ENCODE results near the gene LEPROT. TPM values are rescaled to one million over a fixed set of nuclear protein-coding genes. Genes with fewer than 3 reads are reported as not detected.

LEPROT gene
- total and polyA plus RNA-seq, 7 donors = 14.9 to 34.5 (median 22.9) TPM

DNA sequence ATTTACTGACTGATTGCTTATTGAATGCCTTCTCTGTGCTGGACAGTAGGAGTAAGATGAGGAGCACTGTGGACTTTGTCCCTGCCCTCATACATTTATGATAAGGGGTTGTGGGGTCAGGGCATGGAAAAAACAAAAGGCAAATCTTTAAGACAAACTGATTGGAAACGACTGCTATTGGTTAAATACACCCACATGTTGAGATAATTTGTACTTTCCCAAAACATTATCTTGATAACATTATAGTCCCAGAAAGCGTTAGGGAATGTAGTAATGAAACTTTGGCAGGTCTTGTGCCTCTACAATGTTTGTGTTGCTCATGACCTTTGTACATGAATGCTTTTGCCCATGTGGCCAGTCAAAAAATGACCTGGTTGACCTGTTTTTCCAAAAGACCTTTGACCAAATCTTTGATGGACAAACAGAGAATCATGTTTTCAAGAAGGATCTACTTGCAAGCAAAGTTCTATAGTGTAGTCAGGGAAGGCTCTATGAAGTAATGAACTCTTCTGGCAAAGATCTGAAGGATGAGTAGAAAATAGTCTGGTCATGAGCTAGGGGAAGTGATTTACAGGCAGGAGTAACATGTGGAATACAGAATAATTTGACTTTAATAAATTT is 50.9 kb downstream of the LEPROT start:
- peak in 3 of 4 donors; percentile 25 to 36 (median 30) for ATAC-seq
- Histone ChIP-seq H3K27me3 (ENCODE audit: insufficient read depth in 3 of 3, low read length in 2 of 3) (no peaks in the 10 kb centered on the region), H3K4me1 (peaks cover 5% of the 10 kb centered on the region), H3K4me3 (no peak overlapping the region), H3K36me3 (ENCODE audit: insufficient read depth in 1 of 2, low read depth in 1 of 2) (no peaks in the 10 kb centered on the region), H3K27ac (no peak overlapping the region), H3K9me3 (no peaks in the 10 kb centered on the region)
- no peak for TF ChIP-seq CTCF (IDR thresholded peaks at IDR 0.05)
- no peak for DNase-seq
- intact Hi-C loops (cut with DNase I) = no loop called here
- WGBS, 3 donors = 30 to 69% (median 58%) methylated on average over 2 of the region's 2 CpGs

- 39 to 64% (median 41%) methylated on average over 4 of the region's 4 CpGs for WGBS, 3 donors
- H3K27me3 ChIP-seq (ENCODE audit: insufficient read depth in 3 of 3, low read length in 2 of 3) = no peaks in the 10 kb centered on the region
- ATAC-seq = peak; percentile 25 to 77 (median 58)
- no peak overlapping the region for H3K4me3 ChIP-seq
- H3K4me1 ChIP-seq = peaks cover 5% of the 10 kb centered on the region
- no peak for TF ChIP-seq CTCF (IDR thresholded peaks at IDR 0.05)
- H3K27ac ChIP-seq = no peak overlapping the region
- no peaks in the 10 kb centered on the region for H3K9me3 ChIP-seq
- DNase-seq = no peak
- no peaks in the 10 kb centered on the region for H3K36me3 ChIP-seq (ENCODE audit: insufficient read depth in 1 of 2, low read depth in 1 of 2)
- intact Hi-C loops (cut with DNase I) = no loop called here
Measured at GRCh38 chr1:65471861-65472332, 51.4 kb downstream of the LEPROT start.

- Histone ChIP-seq H3K27me3 (ENCODE audit: insufficient read depth in 3 of 3, low read length in 2 of 3) (no peaks in the 10 kb centered on the region), H3K4me1 (no peaks in the 10 kb centered on the region), H3K4me3 (no peak overlapping the region), H3K9me3 (no peaks in the 10 kb centered on the region), H3K27ac (no peak overlapping the region), H3K36me3 (ENCODE audit: insufficient read depth in 1 of 2, low read depth in 1 of 2) (no peaks in the 10 kb centered on the region)
- ATAC-seq = no peak
- TF ChIP-seq CTCF (IDR thresholded peaks at IDR 0.05) = no peak
- intact Hi-C loops (cut with DNase I) = loop anchor here in 1 of 2 donors (5.0 kb wide), 1 partner anchor 51 kb away; no protein-coding TSS in a partner anchor
- no peak for DNase-seq
- 23 to 62% (median 27%) methylated on average over 3 of the region's 3 CpGs for WGBS, 3 donors
Measured at GRCh38 chr1:65476327-65476726, 55.9 kb downstream of the LEPROT start.

DNA sequence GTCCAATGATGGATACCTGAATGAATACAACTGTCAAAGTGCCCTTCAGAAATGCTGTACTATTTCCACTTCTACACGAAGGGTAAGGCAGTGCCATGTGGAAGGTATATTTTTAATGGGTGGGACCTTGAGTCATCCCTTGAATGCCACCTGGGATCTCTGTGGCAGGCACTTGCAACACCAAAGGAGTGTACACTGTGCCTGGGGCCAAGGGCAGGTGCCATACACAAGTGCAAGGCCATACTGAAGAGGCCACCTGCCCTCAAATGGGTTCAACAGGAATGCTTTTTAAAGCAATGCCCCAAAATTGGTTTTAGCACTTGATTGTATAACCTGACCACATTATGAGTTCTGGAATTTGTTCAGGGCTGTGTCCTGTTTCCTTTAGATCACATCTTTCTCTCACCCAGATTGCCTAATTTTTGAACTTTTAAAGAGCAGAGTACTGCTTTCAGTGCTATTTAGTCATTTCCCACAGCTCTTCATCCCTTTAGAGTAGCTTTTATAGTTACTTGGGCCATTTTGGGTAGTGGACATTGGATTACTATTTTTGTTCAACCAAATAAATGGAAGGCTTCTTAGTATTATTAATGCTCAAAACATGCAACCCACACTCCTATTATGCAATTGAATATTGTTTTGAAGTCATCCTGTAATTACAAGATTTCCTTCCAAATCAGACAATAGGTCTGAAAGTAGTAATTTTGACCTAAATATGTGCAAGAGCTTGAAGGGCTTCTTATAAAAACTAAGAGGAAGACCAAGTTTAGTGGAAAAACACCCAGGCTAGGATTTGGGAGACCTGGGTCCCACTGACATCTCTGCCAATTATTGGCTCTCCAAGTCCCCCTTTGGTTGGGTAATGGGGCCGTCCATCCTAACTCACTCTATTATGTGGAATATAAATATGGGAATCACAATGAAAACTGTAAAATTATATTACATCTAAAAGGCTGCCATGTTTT is 57.2 kb downstream of the LEPROT start:
- no peak for DNase-seq
- H3K27ac ChIP-seq = no peak overlapping the region
- no peak for TF ChIP-seq CTCF (IDR thresholded peaks at IDR 0.05)
- H3K36me3 ChIP-seq (ENCODE audit: insufficient read depth in 1 of 2, low read depth in 1 of 2) = no peaks in the 10 kb centered on the region
- H3K4me1 ChIP-seq = no peaks in the 10 kb centered on the region
- intact Hi-C loops (cut with DNase I) = loop anchor here in 1 of 2 donors (5.0 kb wide), 1 partner anchor 50 kb away; no protein-coding TSS in a partner anchor
- H3K9me3 ChIP-seq = no peaks in the 10 kb centered on the region
- no peak overlapping the region for H3K4me3 ChIP-seq
- H3K27me3 ChIP-seq (ENCODE audit: insufficient read depth in 3 of 3, low read length in 2 of 3) = no peaks in the 10 kb centered on the region
- ATAC-seq = no peak
- 84 to 91% (median 85%) methylated on average over 2 of the region's 2 CpGs for WGBS, 3 donors

Measured in psoas muscle (tissue), 8 donors.